Astrocyte (in vitro differentiated cells and primary cell): Measurements from ENCODE around the gene SETD4. TPM values are rescaled to one million over a fixed set of nuclear protein-coding genes. Genes with fewer than 3 reads are reported as not detected.

Experiments
- DNase-seq: peaks from one replicate; pipeline ENCODE4 v3.0.0-alpha.2; 2010; ENCODE audit warnings: low read depth
- FAIRE-seq: peaks from 2 replicates; lab custom pipeline; 2011; peaks lifted over from hg19 to GRCh38; lab: Jason Lieb, UNC
- H2AFZ ChIP-seq: 2 replicates; pipeline ENCODE4 v1.6.0; 2012; ENCODE audit warnings: low read depth, low read length, inconsistent platforms
- H3K27ac ChIP-seq: 2 replicates; pipeline ENCODE4 v1.5.1; 2011; ENCODE audit warnings: low read depth, low read length, inconsistent platforms
- H3K27me3 ChIP-seq: 2 replicates; pipeline ENCODE4 v1.6.0; 2011; ENCODE audit warnings: low read length, inconsistent platforms; ENCODE audit not compliant: insufficient read depth
- H3K36me3 ChIP-seq: 2 replicates; pipeline ENCODE4 v1.5.1; 2011; ENCODE audit warnings: low read length, inconsistent platforms; ENCODE audit not compliant: insufficient read depth
- H3K4me1 ChIP-seq: 2 replicates; pipeline ENCODE4 v1.5.1; 2011; ENCODE audit warnings: low read length, inconsistent platforms; ENCODE audit not compliant: insufficient read depth
- H3K4me2 ChIP-seq: 2 replicates; pipeline ENCODE4 v1.6.0; 2012; ENCODE audit warnings: low read length, inconsistent platforms
- H3K4me3 ChIP-seq: 2 replicates; pipeline ENCODE4 v1.5.1; 2011; ENCODE audit warnings: low read depth, mild to moderate bottlenecking, low read length, inconsistent platforms; ENCODE audit not compliant: insufficient read depth
- H3K79me2 ChIP-seq: 2 replicates; pipeline ENCODE4 v1.6.0; 2012; ENCODE audit warnings: mild to moderate bottlenecking, low read length, inconsistent platforms; ENCODE audit not compliant: insufficient read depth
- H3K9ac ChIP-seq: 2 replicates; pipeline ENCODE4 v1.6.0; 2012; ENCODE audit warnings: mild to moderate bottlenecking, low read length, inconsistent platforms
- H3K9me3 ChIP-seq: 2 replicates; pipeline ENCODE4 v1.5.1; 2012; ENCODE audit warnings: low read depth, mild to moderate bottlenecking, low read length, inconsistent platforms; ENCODE audit not compliant: insufficient read depth
- H4K20me1 ChIP-seq: 2 replicates; pipeline ENCODE4 v1.6.0; 2012; ENCODE audit warnings: low read length, inconsistent platforms; ENCODE audit not compliant: insufficient read depth
- H3K27ac Mint-ChIP-seq: one replicate; pipeline ENCODE4 v1.8.0; 2021; ENCODE audit warnings: mild to moderate bottlenecking, mixed read lengths; ENCODE audit not compliant: unreplicated experiment
- H3K27me3 Mint-ChIP-seq: one replicate; pipeline ENCODE4 v1.8.0; 2021; ENCODE audit warnings: low read depth, mixed read lengths; ENCODE audit not compliant: unreplicated experiment
- H3K36me3 Mint-ChIP-seq: one replicate; pipeline ENCODE4 v1.8.0; 2021; ENCODE audit warnings: low read depth, mixed read lengths; ENCODE audit not compliant: unreplicated experiment
- H3K4me1 Mint-ChIP-seq: one replicate; pipeline ENCODE4 v1.8.0; 2021; ENCODE audit warnings: low read depth, mixed read lengths; ENCODE audit not compliant: unreplicated experiment
- H3K4me3 Mint-ChIP-seq: one replicate; pipeline ENCODE4 v1.8.0; 2021; ENCODE audit warnings: mild to moderate bottlenecking, moderate library complexity, mixed read lengths; ENCODE audit not compliant: unreplicated experiment
- H3K9me3 Mint-ChIP-seq: one replicate; pipeline ENCODE4 v1.8.0; 2021; ENCODE audit warnings: mild to moderate bottlenecking, mixed read lengths; ENCODE audit not compliant: unreplicated experiment
- CTCF ChIP-seq: IDR thresholded peaks from 2 replicates; pipeline ENCODE4 v1.5.1; 2011; ENCODE audit warnings: low read depth, mild to moderate bottlenecking, inconsistent platforms, low read length, moderate library complexity; ENCODE audit not compliant: insufficient read depth
- EZH2 ChIP-seq: IDR thresholded peaks from 2 replicates; pipeline ENCODE4 v1.6.1; 2012; ENCODE audit warnings: mild to moderate bottlenecking, low read length, inconsistent platforms; ENCODE audit not compliant: insufficient read depth
- total RNA-seq: library from RNA; stranded (reverse); gene quantifications from 2 replicates; pipeline ENCODE4 v1.2.1, GENCODE V29; 2021

SETD4 gene
- total RNA-seq, 1 donor from 2014 or later: 14.8 TPM

GRCh38 chr21:36015045-36015444 lies 45.3 kb downstream of the SETD4 start:
- no peak overlapping the region for H3K27ac Mint-ChIP-seq
- TF ChIP-seq CTCF (no peak), EZH2 (no peak)
- no peaks in the 10 kb centered on the region for H3K9me3 Mint-ChIP-seq
- no peak for FAIRE-seq
- Histone ChIP-seq H3K9me3 (no peaks in the 10 kb centered on the region), H3K79me2 (no peaks in the 10 kb centered on the region), H3K4me1 (no peaks in the 10 kb centered on the region), H2AFZ (no peak overlapping the region), H3K9ac (no peak overlapping the region), H3K27ac (no peak overlapping the region), H3K4me2 (no peak overlapping the region), H3K4me3 (no peak overlapping the region), H3K27me3 (peaks cover 6% of the 10 kb centered on the region), H3K36me3 (no peaks in the 10 kb centered on the region), H4K20me1 (no peaks in the 10 kb centered on the region)
- no peak for DNase-seq
- no peaks in the 10 kb centered on the region for H3K36me3 Mint-ChIP-seq
- no peaks in the 10 kb centered on the region for H3K4me1 Mint-ChIP-seq
- H3K27me3 Mint-ChIP-seq: peaks cover 13% of the 10 kb centered on the region
- H3K4me3 Mint-ChIP-seq: no peak overlapping the region

GRCh38 chr21:36010801-36011200 lies 49.5 kb downstream of the SETD4 start:
- Histone ChIP-seq H3K9me3 (no peaks in the 10 kb centered on the region), H3K9ac (no peak overlapping the region), H2AFZ (no peak overlapping the region), H3K27me3 (peaks cover 14% of the 10 kb centered on the region), H3K79me2 (no peaks in the 10 kb centered on the region), H3K36me3 (no peaks in the 10 kb centered on the region), H3K4me1 (no peaks in the 10 kb centered on the region), H3K4me3 (no peak overlapping the region), H3K4me2 (no peak overlapping the region), H3K27ac (no peak overlapping the region), H4K20me1 (no peaks in the 10 kb centered on the region)
- peaks cover 3% of the 10 kb centered on the region for H3K9me3 Mint-ChIP-seq
- peaks cover 14% of the 10 kb centered on the region for H3K27me3 Mint-ChIP-seq
- no peaks in the 10 kb centered on the region for H3K4me1 Mint-ChIP-seq
- no peaks in the 10 kb centered on the region for H3K36me3 Mint-ChIP-seq
- FAIRE-seq (no peak), DNase-seq (no peak)
- H3K27ac Mint-ChIP-seq: no peak overlapping the region
- no peak for TF ChIP-seq EZH2
- H3K4me3 Mint-ChIP-seq: no peak overlapping the region

GRCh38 chr21:36008505-36008904 lies 51.8 kb downstream of the SETD4 start:
- no peak overlapping the region for H3K9ac ChIP-seq
- Mint-ChIP-seq H3K4me1 (no peaks in the 10 kb centered on the region), H3K36me3 (no peaks in the 10 kb centered on the region), H3K9me3 (peaks cover 10% of the 10 kb centered on the region), H3K27ac (no peak overlapping the region), H3K27me3 (peaks cover 9% of the 10 kb centered on the region), H3K4me3 (no peak overlapping the region)
- H3K4me2 ChIP-seq: no peak overlapping the region
- DNase-seq (no peak), FAIRE-seq (no peak)
- no peaks in the 10 kb centered on the region for H3K36me3 ChIP-seq
- H2AFZ ChIP-seq: no peak overlapping the region
- no peaks in the 10 kb centered on the region for H3K79me2 ChIP-seq
- H4K20me1 ChIP-seq: no peaks in the 10 kb centered on the region
- no peaks in the 10 kb centered on the region for H3K4me1 ChIP-seq
- no peaks in the 10 kb centered on the region for H3K9me3 ChIP-seq
- TF ChIP-seq EZH2: no peak
- TF ChIP-seq CTCF: no peak
- H3K27me3 ChIP-seq: peaks cover 14% of the 10 kb centered on the region
- H3K27ac ChIP-seq: no peak overlapping the region
- H3K4me3 ChIP-seq: no peak overlapping the region
